Lower lobe of right lung (tissue), 2 donors: ENCODE results near the gene LEPROT. TPM values are rescaled to one million over a fixed set of nuclear protein-coding genes. Genes with fewer than 3 reads are reported as not detected.

ENCODE experiments used
- ATAC-seq, 2 donors: fragments of 200-7000 bp; cut with Tn5 transposase; one replicate each; pipeline ENCODE4 v1.9.1; 2020 to 2022; ENCODE audit warnings: mild to moderate bottlenecking in 2 of 2, moderate library complexity in 2 of 2
- DNase-seq: peaks from one replicate; pipeline ENCODE4 v3.0.0-alpha.2; 2020
- H3K27ac ChIP-seq: fragments of 200-600 bp; one replicate; pipeline ENCODE4 v1.8.0; 2022
- H3K27me3 ChIP-seq: fragments of 200-600 bp; one replicate; pipeline ENCODE4 v1.8.0; 2022; ENCODE audit warnings: low read depth
- H3K36me3 ChIP-seq: fragments of 200-600 bp; one replicate; pipeline ENCODE4 v1.8.0; 2022; ENCODE audit warnings: mild to moderate bottlenecking
- H3K4me1 ChIP-seq: fragments of 200-600 bp; one replicate; pipeline ENCODE4 v1.8.0; 2022
- H3K4me3 ChIP-seq: fragments of 200-600 bp; one replicate; pipeline ENCODE4 v1.8.0; 2022; ENCODE audit warnings: mild to moderate bottlenecking
- H3K9me3 ChIP-seq: fragments of 200-600 bp; one replicate; pipeline ENCODE4 v1.8.0; 2022
- CTCF ChIP-seq: fragments of 200-600 bp; IDR thresholded peaks from one replicate; pipeline ENCODE4 v1.8.0; 2022; ENCODE audit warnings: antibody characterized with exemption, mild to moderate bottlenecking
- intact Hi-C: fragments of 100-400 bp; cut with DNase I; formaldehyde crosslinking; loops from one replicate; pipeline ENCODE4 v1.11.0; 2022
- total RNA-seq: library from RNA; stranded (reverse); fragmentation: NEBNext Ultra II Directional; extraction: Animal tissue kit (Norgen Biotek cat#: 25700); gene quantifications from one replicate; pipeline ENCODE4 v1.2.1, GENCODE V29; 2021
- donor health status: DM: no; HTN: yes; CAD: no; lungs with severe emphysema.

LEPROT gene
- total RNA-seq, 1 donor from 2014 or later = 96.6 TPM

- Histone ChIP-seq H3K27me3 (no peaks in the 10 kb centered on the region), H3K4me1 (no peaks in the 10 kb centered on the region), H3K9me3 (no peaks in the 10 kb centered on the region), H3K27ac (no peak overlapping the region), H3K36me3 (peaks cover 12% of the 10 kb centered on the region), H3K4me3 (no peak overlapping the region)
- no peak for DNase-seq
- no peak for TF ChIP-seq CTCF
- intact Hi-C loops = no loop called here
- no peak for ATAC-seq
Measured at GRCh38 chr1:65386439-65386838, 34.0 kb upstream of the LEPROT start.

- Histone ChIP-seq H3K36me3 (peaks cover 12% of the 10 kb centered on the region), H3K4me1 (no peaks in the 10 kb centered on the region), H3K4me3 (no peak overlapping the region), H3K27me3 (no peaks in the 10 kb centered on the region), H3K9me3 (no peaks in the 10 kb centered on the region), H3K27ac (no peak overlapping the region)
- DNase-seq = no peak
- no peak for TF ChIP-seq CTCF
- intact Hi-C loops = no loop called here
- ATAC-seq = no peak
Measured at GRCh38 chr1:65387821-65388220, 32.6 kb upstream of the LEPROT start.

GRCh38 chr1:65388908-65389695 lies 31.4 kb upstream of the LEPROT start:
- peaks cover 12% of the 10 kb centered on the region for H3K36me3 ChIP-seq
- H3K27ac ChIP-seq = no peak overlapping the region
- H3K4me1 ChIP-seq = no peaks in the 10 kb centered on the region
- intact Hi-C loops = no loop called here
- H3K4me3 ChIP-seq = no peak overlapping the region
- ATAC-seq (no peak), DNase-seq (no peak)
- H3K27me3 ChIP-seq = no peaks in the 10 kb centered on the region
- no peaks in the 10 kb centered on the region for H3K9me3 ChIP-seq
- no peak for TF ChIP-seq CTCF

GRCh38 chr1:65392497-65392896 lies 28.0 kb upstream of the LEPROT start:
- Histone ChIP-seq H3K27ac (no peak overlapping the region), H3K27me3 (no peaks in the 10 kb centered on the region), H3K9me3 (no peaks in the 10 kb centered on the region), H3K4me1 (no peaks in the 10 kb centered on the region), H3K4me3 (no peak overlapping the region), H3K36me3 (peaks cover 12% of the 10 kb centered on the region)
- no peak for TF ChIP-seq CTCF
- ATAC-seq (no peak), DNase-seq (no peak)
- intact Hi-C loops = no loop called here

GRCh38 chr1:65393347-65393746 lies 27.1 kb upstream of the LEPROT start:
- intact Hi-C loops = no loop called here
- Histone ChIP-seq H3K9me3 (no peaks in the 10 kb centered on the region), H3K27ac (no peak overlapping the region), H3K4me1 (no peaks in the 10 kb centered on the region), H3K4me3 (no peak overlapping the region), H3K36me3 (peaks cover 10% of the 10 kb centered on the region), H3K27me3 (no peaks in the 10 kb centered on the region)
- no peak for DNase-seq
- TF ChIP-seq CTCF = no peak
- no peak for ATAC-seq
